Lung (tissue), 12 donors: Measurements from ENCODE around the gene SLC8A2. TPM values are rescaled to one million over a fixed set of nuclear protein-coding genes. Genes with fewer than 3 reads are reported as not detected.

Experiments
- ATAC-seq: fragments of 200-7000 bp; cut with Tn5 transposase; one replicate; pipeline ENCODE4 v1.9.1; 2020; ENCODE audit warnings: moderate number of reproducible peaks; ENCODE audit not compliant: insufficient read depth, low FRiP score
- DNase-seq, 3 donors: peaks; one replicate each; pipeline ENCODE4 v3.0.0-alpha.2; 2013 to 2017
- H3K27ac ChIP-seq, 2 donors: one replicate each; pipeline ENCODE4 v1.5.1; 2013; ENCODE audit warnings: mild to moderate bottlenecking in 2 of 2, moderate library complexity in 2 of 2, control low read depth in 1 of 2, inconsistent platforms in 1 of 2, low read depth in 1 of 2, low read length in 1 of 2
- H3K27me3 ChIP-seq, 3 donors: one replicate each; pipeline ENCODE4 v1.5.1; 2013; ENCODE audit warnings: low read length in 2 of 3; ENCODE audit not compliant: control insufficient read depth in 3 of 3, insufficient read depth in 3 of 3
- H3K36me3 ChIP-seq, 4 donors: one replicate each; pipeline ENCODE4 v1.5.1; 2013; ENCODE audit warnings: low read length in 4 of 4, mild to moderate bottlenecking in 1 of 4, moderate library complexity in 1 of 4; ENCODE audit not compliant: control insufficient read depth in 4 of 4, insufficient read depth in 4 of 4
- H3K4me1 ChIP-seq, 5 donors: one replicate each; pipeline ENCODE4 v1.5.1; 2013; ENCODE audit warnings: low read length in 5 of 5, mild to moderate bottlenecking in 2 of 5, moderate library complexity in 1 of 5; ENCODE audit not compliant: control insufficient read depth in 5 of 5, insufficient read depth in 5 of 5
- H3K4me3 ChIP-seq: one replicate; pipeline ENCODE4 v1.5.1; 2013; ENCODE audit warnings: mild to moderate bottlenecking, control low read depth, moderate library complexity
- H3K9ac ChIP-seq, 2 donors: one replicate each; pipeline ENCODE4 v1.5.1; 2013; ENCODE audit warnings: low read length in 2 of 2, control low read depth in 1 of 2; ENCODE audit not compliant: insufficient read depth in 1 of 2
- H3K9me3 ChIP-seq, 4 donors: one replicate each; pipeline ENCODE4 v1.5.1; 2013; ENCODE audit warnings: low read length in 3 of 4, mild to moderate bottlenecking in 1 of 4, moderate library complexity in 1 of 4; ENCODE audit not compliant: control insufficient read depth in 4 of 4, insufficient read depth in 3 of 4
- CTCF ChIP-seq: IDR thresholded peaks from 2 replicates; pipeline ENCODE4 v1.5.1; 2012; ENCODE audit warnings: mild to moderate bottlenecking; ENCODE audit errors: control extremely low read depth, extremely low read depth
- WGBS, 2 donors: extraction: QIAGEN DNeasy Blood & Tissue Kit; methylation state at CpG; one replicate each; pipeline ENCODE4 v1.1.7; 2013; 5-methylcytosine and 5-hydroxymethylcytosine counted together
- polyA plus RNA-seq, 2 donors: library from polyadenylated mRNA; stranded (reverse); fragments of 200-250 nt; gene quantifications; one replicate each; pipeline ENCODE4 v1.2.1, GENCODE V29; 2013
- total RNA-seq, 2 donors: library from RNA; depleted of rRNA in 1 of 2; stranded (reverse); fragments of >200 nt in 1 of 2; gene quantifications; one replicate each; pipeline ENCODE4 v1.2.1, GENCODE V29; 2014 to 2021
- donor health status: control.
- donor health status: control.
- donor health status: Bipolar disorder and iron deficiency.
- donor health status: healthy.
- donor health status: DM: yes; HTN: yes; CAD: no.

SLC8A2 gene
- total and polyA plus RNA-seq, 4 donors: 0.10 to 0.26 (median 0.15) TPM

GRCh38 chr19:47507012-47507411 is 35.3 kb upstream of the SLC8A2 start:
- H3K9ac ChIP-seq: no peak overlapping the region
- no peak for ATAC-seq
- TF ChIP-seq CTCF: no peak

GRCh38 chr19:47506459-47506858 is 34.8 kb upstream of the SLC8A2 start:
- ATAC-seq (no peak), DNase-seq (no peak)
- peaks cover 4 to 25% (median 10%) of the 10 kb centered on the region in 4 donors for H3K36me3 ChIP-seq
- H3K9me3 ChIP-seq: no peaks in the 10 kb centered on the region
- WGBS, 2 donors: 91 to 92% methylated on average over 8 of the region's 8 CpGs
- no peak overlapping the region for H3K4me3 ChIP-seq
- H3K9ac ChIP-seq: no peak overlapping the region
- peak overlapping the region in 1 of 2 donors; percentile 7 for H3K27ac ChIP-seq
- no peak for TF ChIP-seq CTCF
- H3K27me3 ChIP-seq: no peaks in the 10 kb centered on the region
- H3K4me1 ChIP-seq: peaks cover 0 to 36% (median 4%) of the 10 kb centered on the region in 5 donors

More at GRCh38 chr19:47507012-47507411, 35.3 kb upstream of the SLC8A2 start:
- peaks cover 4 to 22% (median 10%) of the 10 kb centered on the region in 4 donors for H3K36me3 ChIP-seq
- peaks cover 1 to 41% (median 9%) of the 10 kb centered on the region in 5 donors for H3K4me1 ChIP-seq
- H3K9me3 ChIP-seq: no peaks in the 10 kb centered on the region
- DNase-seq: no peak
- peak overlapping the region in 1 of 2 donors; percentile 37 for H3K27ac ChIP-seq
- H3K27me3 ChIP-seq: no peaks in the 10 kb centered on the region
- WGBS, 2 donors: 57 to 63% methylated on average over 6 of the region's 6 CpGs
- H3K4me3 ChIP-seq: no peak overlapping the region

GRCh38 chr19:47505506-47505905 is 33.8 kb upstream of the SLC8A2 start:
- no peaks in the 10 kb centered on the region for H3K27me3 ChIP-seq
- DNase-seq: no peak
- no peak for ATAC-seq
- no peak overlapping the region for H3K4me3 ChIP-seq
- no peak for TF ChIP-seq CTCF
- H3K36me3 ChIP-seq: peaks cover 4 to 32% (median 12%) of the 10 kb centered on the region in 4 donors
- H3K27ac ChIP-seq: no peak overlapping the region
- WGBS, 2 donors: 97 to 98% methylated on average over 6 of the region's 6 CpGs
- H3K4me1 ChIP-seq: peaks cover 0 to 26% (median 0%) of the 10 kb centered on the region in 5 donors
- no peak overlapping the region for H3K9ac ChIP-seq
- H3K9me3 ChIP-seq: no peaks in the 10 kb centered on the region

- H3K27me3 ChIP-seq: no peaks in the 10 kb centered on the region
- ATAC-seq (no peak), DNase-seq (no peak)
- TF ChIP-seq CTCF: no peak
- H3K4me1 ChIP-seq: peaks cover 0 to 20% (median 0%) of the 10 kb centered on the region in 5 donors
- H3K9ac ChIP-seq: no peak overlapping the region
- H3K27ac ChIP-seq: no peak overlapping the region
- WGBS, 2 donors: 74 to 84% methylated on average over 5 of the region's 5 CpGs
- H3K36me3 ChIP-seq: peaks cover 4 to 44% (median 12%) of the 10 kb centered on the region in 4 donors
- H3K4me3 ChIP-seq: no peak overlapping the region
- no peaks in the 10 kb centered on the region for H3K9me3 ChIP-seq
Observed at GRCh38 chr19:47503826-47504150, 32.1 kb upstream of the SLC8A2 start.
